ENCODE measurements around the gene RDX.
A peak's percentile ranks its signal among the peaks of the same experiment; 100 is the strongest.
"Not testable (repeated sequence)": the region's sequence is repeated elsewhere in the genome, so short reads cannot be mapped to it uniquely, and the experiment has no call there.

Gene RDX

DNA sequence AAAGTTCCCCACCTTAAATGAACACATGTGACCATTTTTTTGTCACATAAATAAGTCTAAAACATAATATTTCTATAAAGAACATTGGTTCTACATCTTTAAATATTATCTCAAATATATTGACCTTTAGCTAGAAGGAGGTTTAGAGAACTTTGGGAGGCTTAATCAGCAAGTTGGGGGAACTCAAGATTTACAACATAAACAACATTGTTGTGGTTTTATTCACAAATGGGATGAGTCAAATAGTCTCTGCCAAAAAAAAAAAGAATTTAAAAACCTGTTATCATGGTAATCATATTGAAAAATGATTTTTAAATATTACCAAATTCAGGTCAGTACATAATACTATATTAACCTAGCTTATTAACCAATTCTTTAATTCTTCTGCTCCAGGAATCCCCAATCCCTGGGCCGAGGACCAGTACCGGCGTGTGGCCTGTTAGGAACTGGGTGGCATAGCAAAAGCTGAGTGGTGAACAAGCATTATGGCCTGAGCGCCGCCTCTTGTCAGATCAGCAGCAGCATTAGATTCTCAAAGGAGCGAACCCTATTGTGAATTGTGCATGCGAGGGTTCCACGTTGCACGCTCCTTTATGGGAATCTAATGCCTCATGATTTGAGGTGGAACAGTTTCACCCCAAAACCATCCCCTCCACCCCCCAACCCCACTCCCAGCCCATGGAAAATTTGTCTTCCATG is 98.2 kb downstream of the RDX start:
- no peak for DNase-seq

DNA sequence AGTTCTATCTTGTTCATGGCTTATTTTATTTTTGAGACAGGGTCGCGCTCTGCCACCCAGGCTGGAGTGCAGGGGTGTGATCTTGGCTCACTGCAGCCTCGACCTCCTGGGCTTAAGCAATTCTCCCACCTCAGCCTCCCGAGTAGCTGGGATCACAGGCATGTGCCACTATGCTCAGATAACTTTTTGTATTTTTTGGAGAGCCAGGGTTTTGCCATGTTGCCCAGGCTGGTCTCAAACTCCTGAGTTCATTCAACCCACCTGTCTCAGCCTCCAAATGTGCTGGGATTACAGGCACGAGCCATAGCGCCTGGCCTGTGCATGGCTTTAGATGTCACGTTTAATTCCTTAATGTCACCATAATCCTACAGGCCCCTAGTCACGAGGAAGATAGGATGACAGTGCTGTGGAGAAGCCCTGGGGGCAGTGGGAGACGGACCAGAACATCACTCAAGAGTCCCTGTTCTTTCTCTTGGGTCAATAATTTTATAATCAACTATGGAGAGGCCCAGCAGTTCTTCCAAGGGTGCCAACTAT is 99.5 kb downstream of the RDX start:
- no peak for DNase-seq

DNA sequence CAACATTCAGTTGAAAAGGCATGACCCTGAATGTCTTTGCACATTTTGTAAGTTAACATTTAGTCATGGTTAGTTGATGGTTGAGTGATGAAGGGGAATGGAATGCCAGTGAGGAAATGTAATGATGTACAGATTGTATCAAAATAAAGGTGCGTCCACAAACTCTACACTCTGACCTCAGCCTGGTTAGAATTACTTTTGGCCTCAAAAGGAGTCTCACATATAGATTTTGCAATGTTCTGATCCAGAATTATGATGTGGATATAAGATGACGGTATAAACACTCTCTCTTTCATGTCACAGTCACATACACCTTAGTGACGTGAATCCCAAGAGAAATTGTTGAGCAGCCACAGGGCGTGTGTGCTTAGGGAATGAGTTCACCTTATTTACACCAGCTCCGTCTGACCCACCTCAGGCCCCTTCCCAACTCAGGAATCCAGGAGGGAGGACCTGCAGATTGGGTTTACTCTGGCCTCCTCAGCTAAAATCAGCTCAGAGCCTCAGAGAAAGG is 100.1 kb downstream of the RDX start:
- no peak for DNase-seq

DNA sequence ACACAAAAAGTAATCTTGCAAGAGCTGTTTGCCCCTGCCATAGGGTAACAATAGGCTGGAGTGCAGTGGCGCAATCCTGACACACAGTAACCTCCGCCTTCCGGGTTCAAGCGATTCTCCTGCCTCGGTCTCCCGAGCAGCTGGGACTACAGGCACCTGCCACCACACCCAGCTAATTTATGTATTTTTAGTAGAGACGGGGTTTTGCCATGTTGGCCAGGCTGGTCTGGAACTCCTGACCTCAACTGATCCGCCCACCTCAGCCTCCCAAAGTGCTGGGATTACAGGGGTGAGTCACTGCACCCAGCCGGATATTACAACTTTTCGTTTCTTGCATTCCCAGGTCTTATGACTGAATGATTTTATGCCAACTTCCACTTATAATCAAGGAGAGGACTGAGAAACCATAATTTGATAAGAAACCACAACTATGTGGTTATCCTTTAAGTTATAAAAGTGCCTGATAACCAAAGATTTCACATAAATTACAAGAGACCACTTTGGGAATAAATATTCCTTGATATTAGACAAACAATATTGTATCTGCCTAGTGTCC is 102.1 kb downstream of the RDX start:
- DNase-seq = not testable (repeated sequence)

DNA sequence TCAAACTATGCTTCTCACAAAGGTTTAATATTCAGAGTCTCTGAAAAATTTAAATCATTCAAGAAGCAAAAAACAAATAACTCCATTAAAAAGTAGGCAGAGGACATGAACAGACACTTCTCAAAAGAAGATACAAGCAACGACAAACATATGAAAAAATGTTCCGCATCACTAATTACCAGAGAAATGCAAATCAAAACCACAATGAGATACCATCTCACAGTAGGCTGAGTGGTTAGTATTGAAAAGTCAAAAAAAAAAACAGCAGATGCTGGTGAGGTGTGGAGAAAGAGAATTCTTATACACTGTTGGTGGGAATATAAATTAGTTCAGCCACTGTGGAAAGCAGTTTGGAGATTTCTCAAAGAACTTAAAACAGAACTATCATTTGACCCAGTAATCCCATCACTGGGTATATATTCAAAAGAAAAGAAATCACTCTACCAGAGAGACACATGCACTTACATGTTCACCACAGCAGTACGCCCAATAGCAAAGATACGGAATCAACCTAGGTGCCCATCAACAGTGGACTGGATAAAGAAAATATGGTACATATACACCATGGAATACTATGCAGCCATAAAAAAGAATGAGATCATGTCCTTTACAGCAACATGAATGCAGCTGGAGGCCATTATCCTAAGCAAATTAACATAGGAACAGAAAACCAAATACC is 103.7 kb downstream of the RDX start:
- DNase-seq = not testable (repeated sequence)

DNA sequence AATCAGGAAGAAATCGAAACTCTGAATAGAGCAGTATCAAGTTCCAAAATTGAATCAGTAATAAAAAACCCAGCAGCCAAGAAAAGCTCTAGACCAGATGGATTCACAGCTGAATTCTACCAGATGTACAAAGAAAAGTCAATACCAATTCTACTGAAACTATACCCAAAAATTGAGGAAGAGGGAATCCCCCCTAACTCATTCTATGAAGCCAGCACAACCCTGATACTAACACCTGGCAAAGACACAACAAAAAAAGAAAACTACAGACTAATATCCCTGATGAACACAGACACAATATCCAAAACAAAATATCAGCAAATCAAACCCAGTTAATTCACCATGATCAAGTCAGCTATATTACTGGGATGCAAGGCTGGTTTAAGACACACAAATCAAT is 105.5 kb downstream of the RDX start:
- no peak for DNase-seq

DNA sequence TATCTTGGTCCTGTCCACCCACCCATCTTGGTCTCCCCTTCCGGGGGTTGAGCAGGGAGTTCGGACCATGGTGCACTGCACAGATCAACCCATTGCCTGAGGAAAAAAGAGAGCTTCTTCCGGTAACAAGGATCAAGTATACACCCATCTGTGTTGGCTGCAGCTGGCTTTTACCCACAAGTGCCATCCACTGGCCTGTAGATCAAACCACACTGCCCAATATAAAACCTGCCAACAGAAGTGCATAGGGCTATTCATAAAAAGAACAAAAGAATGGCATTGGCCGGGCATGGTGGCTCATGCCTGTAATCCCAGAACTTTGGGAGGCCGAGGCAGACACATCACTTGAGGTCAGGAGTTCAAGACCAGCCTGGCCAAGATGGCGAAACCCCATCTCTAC is 108.7 kb downstream of the RDX start:
- no peak for DNase-seq

DNA sequence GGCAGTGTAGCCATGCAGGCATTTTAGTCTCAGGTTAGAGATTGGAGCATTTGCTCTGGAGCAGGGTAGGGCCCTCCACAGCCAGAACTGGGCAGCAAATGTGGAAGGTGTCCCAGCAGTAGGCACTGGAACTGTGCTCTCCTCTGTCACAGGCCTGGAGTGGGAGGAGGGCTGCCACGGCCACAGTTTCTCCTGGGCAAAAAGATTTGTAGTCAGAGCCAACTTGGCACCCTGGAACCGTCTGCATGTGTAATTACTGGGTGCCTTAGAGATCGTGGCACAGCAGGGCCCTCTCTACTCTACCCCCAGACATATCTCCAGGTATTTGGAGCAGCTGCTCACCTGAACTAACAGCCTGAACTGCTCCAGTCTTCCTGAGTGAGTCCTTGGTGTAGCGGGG is 109.5 kb downstream of the RDX start:
- DNase-seq = no peak

DNA sequence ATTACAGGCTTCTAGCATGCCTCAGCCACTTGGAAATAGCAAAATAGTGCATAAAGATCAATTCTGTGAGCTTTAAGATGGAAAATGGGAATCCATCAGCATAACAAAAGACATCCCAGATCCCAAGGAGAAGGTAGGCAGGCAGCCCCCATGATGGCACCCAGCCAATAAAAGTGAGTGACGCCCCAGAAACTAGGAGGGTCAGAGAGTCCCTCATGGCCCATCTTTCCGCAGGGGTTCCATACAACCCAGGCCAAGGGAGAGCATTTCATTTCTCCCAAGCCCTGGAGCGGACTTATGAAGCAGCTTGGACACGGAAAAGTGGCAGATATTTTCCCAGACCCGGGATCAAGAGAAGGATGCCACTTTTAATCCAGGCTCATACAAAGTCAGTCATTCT is 110.0 kb downstream of the RDX start:
- DNase-seq = no peak

DNA sequence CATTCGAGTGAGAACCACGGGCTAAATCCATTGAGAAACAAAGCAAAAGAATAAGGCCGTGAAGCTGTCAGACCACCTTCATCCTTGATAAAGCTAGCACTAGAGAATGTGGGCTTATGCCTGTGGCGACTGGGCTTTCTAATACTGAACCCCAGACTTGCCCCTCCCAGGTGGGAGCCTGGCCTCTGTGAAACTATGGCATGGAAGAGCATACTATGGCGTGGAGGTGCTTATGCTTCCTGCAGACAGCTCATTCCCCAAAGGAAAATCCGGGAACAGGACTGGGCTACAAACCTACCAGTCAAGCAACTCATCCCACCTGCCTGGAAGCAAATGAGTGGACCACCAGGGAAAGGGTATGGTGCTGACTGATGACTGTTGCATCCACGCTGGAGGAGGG is 110.8 kb downstream of the RDX start:
- no peak for DNase-seq

DNA sequence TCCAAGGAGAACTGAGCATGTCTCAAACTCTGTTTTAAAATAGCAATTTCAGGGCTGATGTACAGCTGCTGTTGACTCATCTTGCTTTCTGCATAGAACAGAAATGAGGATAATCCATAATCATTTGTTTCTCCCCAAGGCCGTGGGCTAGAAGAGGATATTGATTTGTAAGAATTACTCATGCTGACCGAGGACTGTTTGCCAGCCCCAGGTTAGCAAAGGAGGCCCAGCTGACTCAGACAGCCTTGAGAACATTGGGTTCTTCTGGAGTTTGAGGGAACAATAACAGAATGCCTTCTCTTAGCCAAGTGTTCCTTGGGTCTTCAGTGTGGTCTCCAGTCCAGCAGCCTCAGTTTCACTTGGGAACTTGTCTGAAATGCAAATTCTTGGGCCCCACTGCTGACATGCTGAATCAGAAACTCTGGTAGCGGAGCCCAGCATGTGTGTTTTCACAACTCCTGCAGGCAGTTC is 111.3 kb downstream of the RDX start:
- no peak for DNase-seq

DNA sequence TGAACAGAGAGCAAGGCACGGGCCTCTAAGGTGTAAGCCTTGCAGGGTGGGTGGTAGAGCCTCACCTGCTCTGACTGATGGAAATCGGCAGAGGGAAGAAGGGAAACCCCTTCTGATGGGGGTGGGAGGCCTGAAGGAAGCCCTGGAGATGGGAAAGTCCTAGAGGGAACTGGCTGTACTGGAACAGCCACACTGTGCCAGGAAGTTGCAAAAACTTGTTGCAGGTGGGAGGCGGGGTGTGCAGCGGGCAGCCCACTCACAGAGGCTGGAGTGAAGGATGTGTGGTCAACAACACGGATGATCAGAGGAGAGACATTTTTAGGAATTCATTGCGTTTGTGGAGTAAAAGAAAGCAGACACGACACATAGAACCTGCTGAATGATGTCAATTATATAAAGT is 112.0 kb downstream of the RDX start:
- DNase-seq = no peak

DNA sequence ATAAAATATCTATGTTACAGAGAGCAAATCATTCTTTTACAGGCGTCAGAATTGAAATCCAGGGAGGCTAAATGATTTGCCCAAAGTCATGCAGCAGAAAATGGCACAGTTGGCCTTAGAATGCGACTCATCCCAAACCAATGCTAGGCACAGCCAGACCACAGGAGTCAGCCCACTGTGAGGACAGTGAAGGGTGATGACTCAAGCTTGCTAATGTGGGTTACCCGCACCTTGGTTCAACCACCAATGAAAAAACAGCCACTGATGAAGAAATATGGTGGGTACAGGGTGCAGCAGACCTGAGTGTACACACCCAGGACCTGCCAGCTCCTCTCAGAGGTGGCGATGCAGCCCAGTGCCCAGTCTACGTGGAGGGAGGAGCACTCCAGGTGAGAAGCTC is 113.5 kb downstream of the RDX start:
- DNase-seq = no peak

DNA sequence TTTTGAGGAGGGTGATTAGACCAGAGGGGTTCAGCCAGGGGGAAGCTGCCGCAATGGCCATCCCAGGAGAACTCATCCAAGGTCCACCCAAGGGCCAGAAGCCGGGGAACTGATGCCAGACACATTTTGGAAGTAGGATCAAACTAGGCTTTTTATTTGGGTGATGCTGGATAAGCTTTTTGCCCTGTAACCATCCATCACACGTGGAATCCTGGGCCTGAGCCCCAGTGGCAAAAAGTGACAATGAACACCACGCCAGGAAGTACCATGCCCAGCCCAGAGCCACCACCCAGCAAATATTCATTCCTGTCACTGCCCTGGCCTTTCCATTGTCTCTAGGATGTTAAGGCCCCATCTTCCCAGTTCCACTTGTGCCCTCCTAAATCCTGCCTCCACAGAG is 117.3 kb downstream of the RDX start:
- no peak for DNase-seq

DNA sequence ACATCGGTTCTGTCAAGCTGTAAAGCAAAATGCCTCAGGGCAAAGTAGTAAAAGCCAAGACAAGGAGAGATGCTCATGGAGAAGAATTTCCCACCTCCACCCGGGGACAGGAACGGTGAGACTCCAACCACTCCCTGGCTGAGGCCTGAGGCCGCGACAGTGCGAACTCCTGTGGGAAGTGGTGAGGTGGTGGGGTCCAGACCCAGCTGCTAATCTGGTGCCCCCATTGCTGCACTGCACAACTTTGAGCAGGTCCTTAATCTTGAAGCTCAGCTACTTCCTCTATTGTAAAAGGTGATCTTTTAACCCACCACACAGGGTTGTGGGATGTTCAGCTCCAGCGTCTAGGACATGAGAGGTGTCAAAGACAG is 119.3 kb downstream of the RDX start:
- DNase-seq = no peak

DNA sequence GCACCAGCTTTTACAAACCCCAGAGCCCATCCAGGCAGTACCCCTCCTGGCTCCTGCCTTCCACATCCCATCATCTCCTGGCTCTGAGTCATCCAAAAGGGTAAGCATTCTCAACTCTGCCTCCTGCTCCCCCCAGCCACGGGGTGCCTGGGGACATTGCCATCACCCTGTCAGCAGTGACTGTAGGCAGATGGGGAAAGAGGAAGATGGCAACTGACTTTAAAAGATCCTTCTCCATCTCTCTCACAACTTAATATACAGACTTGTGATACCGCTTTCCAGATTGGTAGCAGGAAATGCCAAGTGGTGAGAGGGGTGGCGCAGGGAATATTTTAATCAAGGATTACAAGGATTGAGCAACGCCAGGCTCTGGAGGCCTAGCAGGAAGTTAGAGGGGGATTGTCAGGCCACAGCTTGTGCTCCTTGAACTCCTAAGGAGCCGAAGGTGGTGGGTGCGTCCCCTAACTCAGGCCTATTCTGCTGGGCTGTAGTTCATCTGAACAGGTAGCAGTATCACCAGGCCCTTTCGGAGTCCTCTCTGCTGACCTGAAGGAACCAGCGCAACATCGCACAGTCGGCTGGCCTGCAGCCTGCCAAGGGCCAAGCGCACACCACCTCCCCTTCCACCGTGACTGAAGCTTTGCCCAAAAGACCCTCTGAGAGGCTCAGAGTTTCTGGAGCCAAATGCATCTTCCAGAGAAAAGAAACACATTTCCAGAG is 119.9 kb downstream of the RDX start:
- DNase-seq = no peak

DNA sequence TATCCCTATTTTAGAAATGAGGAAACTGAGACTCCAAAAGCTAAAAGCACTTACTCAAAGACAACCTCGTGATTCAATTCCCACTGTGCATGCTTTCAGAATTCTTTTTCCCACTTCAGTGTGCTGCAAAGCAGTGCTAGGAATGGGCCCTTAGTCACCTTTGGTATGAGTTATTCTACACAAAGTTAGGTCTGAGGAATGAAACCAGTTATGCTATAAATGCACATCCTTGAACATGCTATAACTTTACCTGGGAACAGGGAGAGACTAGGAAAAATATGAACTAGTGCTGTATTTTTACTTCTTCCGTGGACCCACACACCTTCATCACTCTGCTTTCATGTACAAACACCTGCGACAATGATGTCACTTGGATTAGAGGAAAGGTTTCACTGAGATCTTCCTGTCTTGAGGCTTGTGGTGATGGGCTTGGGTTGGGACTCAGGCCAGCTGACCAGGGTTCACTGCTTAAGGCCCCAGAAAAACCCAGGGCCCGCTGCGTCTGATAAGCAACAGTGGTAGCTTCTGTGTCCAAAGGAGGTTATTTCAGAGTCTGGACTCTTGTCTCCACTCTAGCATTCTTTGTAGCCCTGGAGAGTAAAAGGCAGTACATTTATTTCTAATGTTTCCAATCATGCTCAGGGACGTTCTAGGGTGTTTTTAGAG is 121.6 kb downstream of the RDX start:
- no peak for DNase-seq

DNA sequence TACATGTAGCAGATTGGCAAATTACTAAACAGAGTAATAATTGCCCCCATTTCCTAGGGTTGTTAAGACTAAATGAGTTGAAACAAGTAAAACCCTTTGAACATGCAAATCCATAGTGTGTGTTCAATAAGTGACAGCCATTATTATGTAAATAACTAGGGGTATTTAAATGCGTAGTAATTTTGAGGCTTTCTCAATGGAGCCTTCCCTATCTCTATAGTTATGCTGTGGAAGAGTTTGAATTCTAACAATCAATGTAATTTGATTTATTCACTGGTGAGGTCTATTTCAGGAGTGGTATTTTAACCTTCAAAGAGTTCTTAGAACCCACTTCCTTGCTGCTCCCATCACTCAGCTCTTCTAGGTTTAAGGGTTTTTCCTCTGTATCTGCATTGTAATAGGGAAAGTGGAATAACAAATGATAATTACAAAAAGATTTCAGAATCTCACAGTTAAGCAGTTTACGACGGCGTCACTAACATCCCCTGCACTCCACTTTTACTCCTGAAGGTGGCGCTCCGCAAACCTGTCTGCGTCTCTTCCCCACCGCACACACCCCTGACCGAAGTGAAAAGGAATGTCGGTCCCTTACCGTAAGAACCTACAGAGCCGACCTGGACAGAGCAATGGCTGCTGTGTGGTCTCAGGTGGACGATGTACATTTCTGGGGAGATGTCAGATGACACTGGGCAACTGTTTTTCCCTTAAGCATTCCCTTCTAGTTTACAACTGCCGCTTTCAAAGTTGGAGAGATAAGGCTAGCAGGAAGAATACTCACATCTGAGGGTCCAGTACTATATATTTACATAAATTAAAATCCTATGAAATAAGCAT is 122.4 kb downstream of the RDX start:
- DNase-seq = peak; percentile 34 to 56

DNA sequence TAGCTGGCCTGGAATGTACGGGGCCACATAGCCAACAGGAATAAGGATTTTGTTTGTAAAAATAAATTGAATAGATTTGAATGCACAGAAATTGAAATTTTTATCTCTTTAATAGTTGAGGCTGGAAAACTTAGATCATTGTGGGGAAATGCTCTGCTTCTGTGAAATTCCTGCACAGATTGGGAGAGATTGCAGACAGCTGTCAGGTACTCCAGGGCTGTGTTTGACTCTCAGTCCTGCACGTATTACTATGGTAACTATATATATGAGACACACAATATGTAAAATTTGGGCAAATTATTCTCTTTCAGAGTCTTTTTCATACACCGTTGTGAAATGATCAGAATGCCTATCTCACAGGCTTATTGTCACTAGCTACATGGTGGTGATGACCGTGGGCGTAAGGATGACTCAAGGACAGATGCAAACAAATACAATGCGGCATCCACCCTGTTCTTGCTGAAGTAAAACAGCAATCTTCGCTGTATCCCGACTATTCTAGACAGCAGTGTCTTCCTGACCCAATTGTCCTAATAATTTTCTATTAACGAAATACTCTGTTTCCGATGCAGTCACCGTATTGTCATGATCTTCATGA is 123.8 kb downstream of the RDX start:
- DNase-seq = no peak

DNA sequence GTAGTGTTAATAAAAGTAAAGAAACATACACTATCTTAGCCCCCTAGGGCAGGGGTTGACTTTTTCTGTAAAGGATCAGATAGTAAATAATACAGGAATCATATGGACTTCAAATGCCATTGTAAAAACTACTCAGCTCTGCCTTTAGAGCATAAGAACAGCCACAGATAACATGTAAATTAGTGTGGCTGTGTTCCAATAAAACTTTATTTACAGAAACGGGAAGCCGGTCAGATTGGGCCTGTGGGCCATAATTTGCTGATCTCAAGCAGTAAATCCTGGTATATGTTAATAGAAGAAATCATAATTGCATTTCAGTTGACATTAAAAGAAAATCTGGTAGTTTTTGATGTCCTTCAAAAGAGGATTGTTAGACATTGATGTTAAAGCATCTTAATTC is 126.7 kb downstream of the RDX start:
- DNase-seq = no peak

DNA sequence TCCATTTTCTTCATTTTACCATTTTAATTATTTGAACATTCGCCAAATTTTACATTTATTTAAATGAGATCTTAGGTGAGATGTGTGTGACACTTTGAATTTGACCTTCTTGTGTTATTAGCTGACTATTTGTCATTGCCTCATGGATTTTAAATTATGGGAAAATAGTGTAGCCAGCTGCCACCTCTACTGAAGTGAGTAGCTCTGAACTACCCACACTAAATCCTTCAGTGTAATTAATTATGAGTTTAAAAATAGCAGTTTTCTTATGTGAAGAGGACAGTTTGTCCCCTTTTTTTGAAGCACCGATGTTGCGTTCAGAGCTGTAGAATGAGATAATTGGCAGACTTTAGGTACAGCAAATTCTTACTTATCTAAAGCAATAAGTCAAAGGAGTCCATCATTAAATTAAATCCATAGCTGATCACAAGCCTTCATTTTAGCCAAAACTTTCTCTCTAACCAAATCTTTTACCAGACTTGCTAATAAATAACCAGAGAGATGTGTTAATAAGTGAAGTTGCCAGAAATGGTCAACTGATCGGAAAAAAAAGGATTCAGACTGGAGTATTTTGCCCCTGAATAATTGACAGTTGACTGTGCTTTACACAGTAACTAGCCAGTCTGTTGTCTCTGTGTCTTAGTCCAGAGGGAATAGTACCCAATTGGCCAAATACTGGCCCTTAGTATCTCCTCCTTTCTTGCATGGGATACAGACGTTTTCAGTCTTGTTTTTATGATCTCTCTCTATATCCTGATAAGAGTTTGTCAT is 128.2 kb downstream of the RDX start:
- no peak for DNase-seq

Data from activated CD4-positive, alpha-beta T cell treated with anti-CD3 and anti-CD28 coated beads for 4 hours (primary cell).